Sciatic nerve (tissue), 2 donors: ENCODE data around the gene OXCT1. TPM values are rescaled to one million over a fixed set of nuclear protein-coding genes. Genes with fewer than 3 reads are reported as not detected.

ENCODE experiments used
- ATAC-seq: fragments of 200-7000 bp; cut with Tn5 transposase; one replicate; pipeline ENCODE4 v1.9.1; 2020; ENCODE audit warnings: mild to moderate bottlenecking, moderate library complexity
- DNase-seq: peaks from one replicate; pipeline ENCODE4 v3.0.0-alpha.2; 2020; ENCODE audit warnings: low spot score
- intact Hi-C: fragments of 100-400 bp; cut with DNase I; formaldehyde crosslinking; loops from one replicate; pipeline ENCODE4 v1.14.2; 2022
- total RNA-seq: library from RNA; stranded (reverse); fragmentation: NEBNext Ultra II Directional; extraction: Animal tissue kit (Norgen Biotek cat#: 25700); gene quantifications from one replicate; pipeline ENCODE4 v1.2.1, GENCODE V29; 2021
- donor health status: DM: no; HTN: no; CAD: no.
- donor health status: DM: no; HTN: no; CAD: no.

OXCT1 gene
- total RNA-seq, 1 donor from 2014 or later: 29.2 TPM

DNA sequence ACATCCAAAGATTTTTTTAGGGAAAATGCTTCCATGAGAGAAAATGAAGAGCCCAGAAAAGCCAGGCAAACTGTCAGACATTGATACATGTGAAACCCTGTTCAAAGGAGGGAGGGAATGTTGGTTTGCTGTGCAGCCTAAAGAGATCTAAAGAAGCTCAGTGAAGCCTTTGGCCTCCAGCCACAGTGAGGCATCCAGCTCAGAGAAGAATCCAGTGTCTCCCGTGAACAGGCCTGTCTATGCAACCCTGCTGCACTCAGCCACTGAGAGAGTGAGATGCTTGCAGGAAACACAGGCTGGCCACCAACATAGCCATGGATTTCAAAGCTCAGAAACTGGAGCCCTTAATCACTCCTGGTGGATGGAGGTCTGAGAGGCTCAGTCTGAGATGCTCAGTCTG is 188.4 kb downstream of the OXCT1 start:
- intact Hi-C loops: no loop called here
- ATAC-seq (no peak), DNase-seq (no peak)

Other genes starting within 250 kb of the OXCT1 start
- 31.4 TPM for gene RIMOC1, start 33.9 kb upstream of the OXCT1 start, total RNA-seq
- 12.2 TPM for gene FBXO4, start 54.9 kb upstream of the OXCT1 start, total RNA-seq